Measurements from ENCODE around the gene GUCY2D.

DNA sequence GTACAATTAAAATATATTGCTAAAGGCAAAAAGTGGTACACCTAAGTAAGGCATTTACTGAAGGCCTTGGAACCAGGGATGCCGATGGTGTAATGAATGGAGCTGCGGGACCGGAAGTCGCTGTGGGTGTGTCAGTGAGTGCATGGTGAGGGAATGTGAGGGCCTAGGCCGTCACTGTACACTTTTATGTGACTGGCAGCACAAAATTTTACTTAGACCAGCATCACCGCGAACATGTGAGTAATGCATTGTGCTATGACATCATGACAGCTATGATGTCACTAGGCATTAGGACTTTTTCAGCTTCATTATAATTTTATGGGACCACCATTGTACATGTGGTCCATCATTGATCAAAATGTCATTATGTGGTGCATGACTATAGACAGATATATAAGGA lies 51.2 kb downstream of the GUCY2D start:
- TF ChIP-seq, protein P1, sequence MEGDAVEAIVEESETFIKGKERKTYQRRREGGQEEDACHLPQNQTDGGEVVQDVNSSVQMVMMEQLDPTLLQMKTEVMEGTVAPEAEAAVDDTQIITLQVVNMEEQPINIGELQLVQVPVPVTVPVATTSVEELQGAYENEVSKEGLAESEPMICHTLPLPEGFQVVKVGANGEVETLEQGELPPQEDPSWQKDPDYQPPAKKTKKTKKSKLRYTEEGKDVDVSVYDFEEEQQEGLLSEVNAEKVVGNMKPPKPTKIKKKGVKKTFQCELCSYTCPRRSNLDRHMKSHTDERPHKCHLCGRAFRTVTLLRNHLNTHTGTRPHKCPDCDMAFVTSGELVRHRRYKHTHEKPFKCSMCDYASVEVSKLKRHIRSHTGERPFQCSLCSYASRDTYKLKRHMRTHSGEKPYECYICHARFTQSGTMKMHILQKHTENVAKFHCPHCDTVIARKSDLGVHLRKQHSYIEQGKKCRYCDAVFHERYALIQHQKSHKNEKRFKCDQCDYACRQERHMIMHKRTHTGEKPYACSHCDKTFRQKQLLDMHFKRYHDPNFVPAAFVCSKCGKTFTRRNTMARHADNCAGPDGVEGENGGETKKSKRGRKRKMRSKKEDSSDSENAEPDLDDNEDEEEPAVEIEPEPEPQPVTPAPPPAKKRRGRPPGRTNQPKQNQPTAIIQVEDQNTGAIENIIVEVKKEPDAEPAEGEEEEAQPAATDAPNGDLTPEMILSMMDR (IDR thresholded peaks at IDR 0.05) = no peak
- TF ChIP-seq POLR2AphosphoS5 (IDR thresholded peaks at IDR 0.05) = no peak

Data from suprapubic skin (tissue), 3 donors.